HG03558 (cell line): Measurements from ENCODE around the gene SFT2D2.

Experiments
- ATAC-seq: cut with Tn5 transposase; IDR thresholded peaks from one replicate; pipeline ENCODE4 v1.9.1; 2021; ENCODE audit warnings: moderate number of reproducible peaks; ENCODE audit not compliant: unreplicated experiment; ENCODE audit errors: extremely low read depth

The SFT2D2 gene

GRCh38 chr1:168300626-168301025, 74.8 kb downstream of the SFT2D2 start:
- ATAC-seq = no peak

- ATAC-seq = no peak
These were observed 76.0 kb downstream of the SFT2D2 start for GRCh38 chr1:168301664-168302320.
